Gastrocnemius medialis (tissue), 4 donors: ENCODE measurements around the gene IL34. TPM values are rescaled to one million over a fixed set of nuclear protein-coding genes. Genes with fewer than 3 reads are reported as not detected.

Experiments
- ATAC-seq, 2 donors: fragments of 150-250 bp; one replicate each; pipeline ENCODE4 v1.9.1; 2016
- DNase-seq, 2 donors: peaks; one replicate each; pipeline ENCODE4 v3.0.0-alpha.2; 2019
- H3K27ac ChIP-seq, 4 donors: fragments of 200-600 bp; sonication (generic); 1 replicate in 1 of 4; 2 replicates in 3 of 4; pipeline ENCODE4 v1.5.1; 2016 to 2018; ENCODE audit warnings: mild to moderate bottlenecking in 2 of 4, moderate library complexity in 1 of 4
- H3K27me3 ChIP-seq, 3 donors: fragments of 200-600 bp; sonication (generic) in 2 of 3; 1 replicate in 1 of 3; 2 replicates in 2 of 3; pipeline versions ENCODE4 v1.5.1 to v1.6.0; 2016 to 2019; ENCODE audit warnings: mild to moderate bottlenecking in 1 of 3, moderate library complexity in 1 of 3
- H3K36me3 ChIP-seq, 2 donors: fragments of 200-600 bp; sonication (generic) in 1 of 2; one replicate each; pipeline ENCODE4 v1.5.1; 2017 to 2018
- H3K4me1 ChIP-seq, 2 donors: fragments of 200-600 bp; sonication (generic) in 1 of 2; one replicate each; pipeline ENCODE4 v1.5.1; 2016 to 2017; ENCODE audit warnings: mild to moderate bottlenecking in 2 of 2
- H3K4me3 ChIP-seq, 4 donors: fragments of 200-600 bp; sonication (generic) in 3 of 4; 1 replicate in 1 of 4; 2 replicates in 3 of 4; pipeline ENCODE4 v1.5.1; 2016 to 2019; ENCODE audit warnings: mild to moderate bottlenecking in 2 of 4
- H3K9me3 ChIP-seq, 3 donors: fragments of 200-600 bp; sonication (generic) in 2 of 3; 1 replicate in 1 of 3; 2 replicates in 2 of 3; pipeline ENCODE4 v1.5.1; 2016 to 2019
- POLR2A ChIP-seq, 2 donors: fragments of 450-650 bp; IDR thresholded peaks; one replicate each; pipeline ENCODE4 v1.6.1; 2017; ENCODE audit warnings: antibody characterized with exemption in 2 of 2, mild to moderate bottlenecking in 2 of 2, moderate library complexity in 2 of 2
- in situ Hi-C, 4 donors: fragments of 200-750 bp; cut with MboI; loops; one replicate each; pipeline versions ENCODE4 v1.15.0 to v1.8.0; 2017; ENCODE audit warnings: low sequenced_read_pairs in 4 of 4
- intact Hi-C: fragments of 100-400 bp; cut with DNase I; formaldehyde crosslinking; loops from one replicate; pipeline ENCODE4 v1.15.1; 2023; ENCODE audit warnings: low total_unique reads
- total RNA-seq, 4 donors: library from RNA; depleted of rRNA; stranded (reverse); fragments of >200 nt; gene quantifications; one replicate each; pipeline versions ENCODE4 v1.1.0 to v1.2.3, GENCODE V29; 2016
- TF ChIP-seq, protein P1 (sequence below), 5 experiments: fragments of 450-650 bp in 3 of 5; fragments of 200-600 bp in 2 of 5; sonication (generic) in 2 of 5; IDR thresholded peaks in 4 of 5; conservative IDR thresholded peaks in 1 of 5; 1 replicate in 4 of 5; 2 replicates in 1 of 5; pipeline ENCODE4 v1.5.1; 2016 to 2019; ENCODE audit warnings: antibody characterized with exemption in 5 of 5, mild to moderate bottlenecking in 3 of 5, moderate library complexity in 3 of 5

IL34 gene
- total RNA-seq, 4 donors from 2014 or later, result 0.71 to 93.0 (median 22.1) TPM

DNA sequence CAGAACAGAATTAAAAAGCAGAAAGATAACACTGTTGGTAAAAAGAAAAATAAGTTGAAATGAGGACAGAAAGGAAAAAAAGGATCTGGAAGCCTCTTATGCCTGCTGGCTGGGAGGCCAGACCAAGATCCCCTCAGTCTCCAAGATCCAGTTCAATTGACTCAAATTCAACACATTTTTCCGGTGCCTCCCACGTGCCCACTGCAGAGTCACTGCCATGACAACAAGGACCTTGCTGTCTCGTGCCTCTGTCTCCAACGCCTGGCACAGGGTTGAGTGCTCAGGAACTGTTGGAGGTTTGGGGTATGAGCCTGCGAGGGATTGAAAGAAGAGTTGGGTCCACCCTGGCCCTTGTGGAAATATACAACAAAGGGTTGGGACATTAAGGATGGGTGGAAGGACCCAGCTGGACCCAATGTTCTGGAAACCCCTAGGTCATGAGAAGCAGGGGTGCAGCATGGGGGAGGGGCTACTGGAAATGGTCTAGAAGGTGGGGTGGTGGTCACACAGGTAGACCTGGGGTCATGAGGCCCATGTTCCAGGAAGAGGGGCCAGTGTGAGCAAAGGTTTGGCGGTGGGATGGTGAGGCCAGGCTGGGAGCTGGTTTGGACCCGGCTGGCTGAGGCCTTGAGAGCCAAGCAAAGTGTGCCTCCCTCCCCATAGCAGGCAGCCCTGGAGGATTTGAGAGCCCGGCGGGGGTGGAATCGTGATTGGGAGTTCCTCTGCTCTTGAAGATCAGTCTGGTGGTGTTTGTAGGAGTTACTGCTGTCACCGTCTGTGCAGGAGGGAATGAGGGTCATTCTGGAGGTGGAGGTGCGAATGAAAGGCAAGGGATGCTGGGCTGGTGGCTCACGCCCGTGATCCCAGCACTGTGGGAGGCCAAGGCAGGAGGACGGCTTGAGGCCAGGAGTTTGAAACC, 1.3 kb downstream of the IL34 start:
- no peak for ATAC-seq
- TF ChIP-seq POLR2A (IDR thresholded peaks at IDR 0.05), result no peak
- TF ChIP-seq, protein P1, sequence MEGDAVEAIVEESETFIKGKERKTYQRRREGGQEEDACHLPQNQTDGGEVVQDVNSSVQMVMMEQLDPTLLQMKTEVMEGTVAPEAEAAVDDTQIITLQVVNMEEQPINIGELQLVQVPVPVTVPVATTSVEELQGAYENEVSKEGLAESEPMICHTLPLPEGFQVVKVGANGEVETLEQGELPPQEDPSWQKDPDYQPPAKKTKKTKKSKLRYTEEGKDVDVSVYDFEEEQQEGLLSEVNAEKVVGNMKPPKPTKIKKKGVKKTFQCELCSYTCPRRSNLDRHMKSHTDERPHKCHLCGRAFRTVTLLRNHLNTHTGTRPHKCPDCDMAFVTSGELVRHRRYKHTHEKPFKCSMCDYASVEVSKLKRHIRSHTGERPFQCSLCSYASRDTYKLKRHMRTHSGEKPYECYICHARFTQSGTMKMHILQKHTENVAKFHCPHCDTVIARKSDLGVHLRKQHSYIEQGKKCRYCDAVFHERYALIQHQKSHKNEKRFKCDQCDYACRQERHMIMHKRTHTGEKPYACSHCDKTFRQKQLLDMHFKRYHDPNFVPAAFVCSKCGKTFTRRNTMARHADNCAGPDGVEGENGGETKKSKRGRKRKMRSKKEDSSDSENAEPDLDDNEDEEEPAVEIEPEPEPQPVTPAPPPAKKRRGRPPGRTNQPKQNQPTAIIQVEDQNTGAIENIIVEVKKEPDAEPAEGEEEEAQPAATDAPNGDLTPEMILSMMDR (IDR thresholded peaks at IDR 0.05 in 4 of 5, conservative IDR thresholded peaks at IDR 0.05 in 1 of 5), result no peak

DNA sequence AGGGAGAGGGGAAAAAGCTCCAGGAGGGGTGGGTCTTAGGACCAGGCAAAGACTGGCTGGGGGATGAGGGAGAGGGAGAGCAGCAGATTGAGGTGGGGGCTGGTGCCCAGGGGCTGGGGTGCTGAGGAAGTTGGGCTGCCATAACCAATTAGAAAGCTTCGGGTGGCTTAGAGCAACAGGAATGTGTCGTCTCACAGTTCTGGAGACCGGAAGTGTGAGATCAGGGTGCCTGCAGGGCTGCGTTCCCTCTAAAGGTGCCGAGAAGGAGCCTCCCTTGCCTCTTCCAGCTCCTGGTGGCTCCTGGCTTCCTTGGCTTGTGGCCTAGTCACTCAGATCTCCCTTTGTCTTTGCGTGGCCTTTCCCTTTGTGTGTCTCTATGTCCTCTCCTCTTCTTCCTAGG, 2.2 kb downstream of the IL34 start:
- TF ChIP-seq, protein P1 (IDR thresholded peaks at IDR 0.05 in 4 of 5, conservative IDR thresholded peaks at IDR 0.05 in 1 of 5), result no peak
- TF ChIP-seq POLR2A (IDR thresholded peaks at IDR 0.05), result no peak
- Histone ChIP-seq H3K36me3 (no peaks in the 10 kb centered on the region), H3K4me3 (no peak overlapping the region), H3K9me3 (no peaks in the 10 kb centered on the region), H3K27me3 (no peaks in the 10 kb centered on the region), H3K4me1 (peaks cover 13 to 23% of the 10 kb centered on the region in 2 donors), H3K27ac (peak overlapping the region in 2 of 4 donors; percentile 23 to 93)
- intact Hi-C loops (no loop called here), in situ Hi-C loops (loop anchor here in 2 of 4 donors (5.0 to 25.0 kb wide), 2 partner anchors 116 to 286 kb away; no protein-coding TSS in a partner anchor)
- ATAC-seq (no peak), DNase-seq (no peak)

More for the DNA sequence above, 1.3 kb downstream of the IL34 start:
- in situ Hi-C loops (loop anchor here in 2 of 4 donors (5.0 to 25.0 kb wide), 2 partner anchors 115 to 285 kb away; no protein-coding TSS in a partner anchor), intact Hi-C loops (loop anchor here (2.0 kb wide), 1 partner anchor 37 kb away; no protein-coding TSS in a partner anchor)
- DNase-seq, result no peak
- H3K4me3 ChIP-seq, result peak overlapping the region in 3 of 4 donors; percentile 47 to 55 (median 53)
- no peaks in the 10 kb centered on the region for H3K36me3 ChIP-seq
- H3K9me3 ChIP-seq, result no peaks in the 10 kb centered on the region
- peak overlapping the region in 3 of 4 donors; percentile 82 to 94 (median 93) for H3K27ac ChIP-seq
- H3K4me1 ChIP-seq, result peaks cover 13 to 18% of the 10 kb centered on the region in 2 donors
- H3K27me3 ChIP-seq, result no peaks in the 10 kb centered on the region

DNA sequence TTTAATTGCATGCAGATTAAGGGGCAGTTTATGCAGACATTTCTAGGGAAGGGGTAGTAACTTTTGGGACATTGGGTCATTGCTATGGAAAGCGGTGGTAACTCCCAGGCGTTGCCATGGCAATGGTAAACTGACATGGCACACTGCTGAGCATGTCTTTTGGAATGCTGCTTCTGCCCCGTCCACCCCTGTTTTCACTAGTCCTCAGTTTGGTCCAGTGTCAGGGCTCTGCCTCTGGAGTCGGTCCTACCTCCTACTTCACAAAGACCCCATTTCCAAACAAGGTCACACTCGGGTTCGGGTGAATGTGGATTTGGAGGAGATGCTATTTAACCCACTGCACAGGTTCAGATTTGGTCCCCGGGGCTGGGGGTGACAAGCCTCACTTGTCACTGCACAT, 2.9 kb downstream of the IL34 start:
- H3K4me1 ChIP-seq, result peaks cover 17 to 29% of the 10 kb centered on the region in 2 donors
- intact Hi-C loops, result no loop called here
- in situ Hi-C loops, result loop anchor here in 2 of 4 donors (5.0 to 25.0 kb wide), 2 partner anchors 117 to 287 kb away; no protein-coding TSS in a partner anchor
- no peaks in the 10 kb centered on the region for H3K9me3 ChIP-seq
- DNase-seq, result no peak
- TF ChIP-seq, protein P1 (IDR thresholded peaks at IDR 0.05 in 4 of 5, conservative IDR thresholded peaks at IDR 0.05 in 1 of 5), result no peak
- no peak for TF ChIP-seq POLR2A (IDR thresholded peaks at IDR 0.05)
- ATAC-seq, result no peak
- H3K27me3 ChIP-seq, result no peaks in the 10 kb centered on the region
- H3K36me3 ChIP-seq, result no peaks in the 10 kb centered on the region
- H3K27ac ChIP-seq, result no peak overlapping the region
- H3K4me3 ChIP-seq, result no peak overlapping the region

DNA sequence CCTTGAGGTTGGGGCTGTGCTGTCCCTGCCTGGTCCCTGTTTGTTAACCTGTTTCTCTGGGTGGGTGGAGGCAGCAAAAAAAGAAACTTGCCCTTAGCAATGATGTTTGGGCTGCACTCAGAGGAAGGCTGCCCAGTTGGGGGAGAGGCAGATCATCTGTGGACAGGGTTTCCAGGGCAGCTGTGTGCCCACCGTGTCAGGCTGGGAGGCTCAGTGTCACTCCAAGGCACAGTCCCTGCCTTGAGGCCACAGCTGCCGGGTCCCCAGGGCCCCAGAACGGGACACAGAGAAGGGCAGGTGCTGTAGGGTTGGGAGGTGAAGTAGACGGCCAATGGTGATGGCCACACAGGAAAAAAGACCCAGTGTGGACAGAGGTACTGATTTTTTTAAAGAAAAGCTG, 3.9 kb downstream of the IL34 start:
- Histone ChIP-seq H3K4me3 (no peak overlapping the region), H3K36me3 (no peaks in the 10 kb centered on the region), H3K27ac (no peak overlapping the region), H3K27me3 (no peaks in the 10 kb centered on the region), H3K9me3 (no peaks in the 10 kb centered on the region), H3K4me1 (peaks cover 17 to 29% of the 10 kb centered on the region in 2 donors)
- no peak for TF ChIP-seq POLR2A (IDR thresholded peaks at IDR 0.05)
- TF ChIP-seq, protein P1 (IDR thresholded peaks at IDR 0.05 in 4 of 5, conservative IDR thresholded peaks at IDR 0.05 in 1 of 5), result no peak
- in situ Hi-C loops (loop anchor here (5.0 to 25.0 kb wide), 5 partner anchors 115 to 288 kb away; no protein-coding TSS in a partner anchor), intact Hi-C loops (no loop called here)
- DNase-seq (no peak), ATAC-seq (no peak)
